HG02885 (cell line): ENCODE results near the gene RFTN2.
"Not testable (repeated sequence)": the region's sequence is repeated elsewhere in the genome, so short reads cannot be mapped to it uniquely, and the experiment has no call there.

Experiments used
- ATAC-seq: cut with Tn5 transposase; IDR thresholded peaks from one replicate; pipeline ENCODE4 v1.9.1; 2021; ENCODE audit warnings: mild to moderate bottlenecking; ENCODE audit not compliant: unreplicated experiment, poor library complexity

RFTN2 gene, protein sequence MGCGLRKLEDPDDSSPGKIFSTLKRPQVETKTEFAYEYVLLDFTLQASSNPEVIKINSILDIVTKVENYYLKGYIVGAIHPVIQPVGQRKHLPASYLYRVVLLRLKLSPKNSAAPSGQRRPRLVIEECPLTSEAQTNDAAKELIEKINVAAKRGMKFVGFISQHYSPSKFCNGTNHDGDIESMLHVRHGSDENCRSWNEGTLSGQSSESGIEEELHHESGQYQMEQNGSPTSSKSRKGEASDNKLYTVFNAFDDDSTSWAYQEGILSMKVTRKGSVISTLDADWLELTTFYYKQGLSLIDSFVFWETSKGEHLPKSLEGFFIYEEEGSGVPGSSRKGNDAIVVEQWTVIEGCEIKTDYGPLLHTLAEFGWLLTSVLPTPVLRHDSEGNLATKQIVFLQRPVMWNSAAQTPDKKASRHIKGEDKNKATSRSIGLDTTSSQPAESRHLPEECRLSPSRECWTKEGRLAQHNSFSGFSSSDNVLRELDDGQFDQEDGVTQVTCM

DNA sequence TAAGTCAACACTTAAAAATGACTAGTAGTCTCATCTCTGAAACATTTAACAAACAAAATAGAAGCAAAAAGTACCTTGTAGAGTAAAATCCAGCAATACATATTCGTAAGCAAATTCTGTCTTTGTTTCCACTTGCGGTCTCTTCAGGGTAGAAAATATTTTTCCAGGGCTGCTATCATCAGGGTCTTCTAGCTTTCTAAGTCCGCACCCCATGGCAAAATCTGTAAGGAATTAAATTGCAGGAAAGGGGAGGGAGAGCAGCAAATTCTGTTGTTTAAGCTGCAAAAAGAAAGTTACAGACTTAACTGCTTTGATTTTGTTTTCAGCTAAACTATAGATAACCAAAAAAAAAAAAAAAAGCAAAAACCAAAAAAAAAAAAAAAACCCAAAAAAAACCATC, at the start of gene RFTN2:
Gene RFTN2, minus strand, starts transcription at position 342 of the 400 bp plus-strand sequence. Its CDS starts 129 bp downstream, at position 213.
- ATAC-seq, result no peak

DNA sequence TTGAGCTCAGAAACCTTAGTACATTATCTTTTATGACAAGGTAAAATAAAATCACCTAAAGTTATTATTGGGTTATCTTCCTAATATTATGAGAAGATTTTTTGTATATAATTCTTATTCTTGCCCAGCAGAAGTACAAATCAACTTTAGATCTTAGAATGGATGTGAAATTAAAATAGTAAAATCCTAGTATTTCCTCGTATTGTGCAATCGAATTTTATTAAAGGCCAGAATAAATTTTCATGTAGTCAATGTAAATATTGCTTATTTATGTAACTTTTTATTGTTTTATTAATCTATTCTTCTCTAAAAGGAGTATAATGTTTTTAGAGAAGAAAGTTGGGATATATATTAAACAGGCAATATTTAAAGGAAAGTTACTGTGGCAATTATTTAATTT, 42.5 kb upstream of the RFTN2 start:
- no peak for ATAC-seq

DNA sequence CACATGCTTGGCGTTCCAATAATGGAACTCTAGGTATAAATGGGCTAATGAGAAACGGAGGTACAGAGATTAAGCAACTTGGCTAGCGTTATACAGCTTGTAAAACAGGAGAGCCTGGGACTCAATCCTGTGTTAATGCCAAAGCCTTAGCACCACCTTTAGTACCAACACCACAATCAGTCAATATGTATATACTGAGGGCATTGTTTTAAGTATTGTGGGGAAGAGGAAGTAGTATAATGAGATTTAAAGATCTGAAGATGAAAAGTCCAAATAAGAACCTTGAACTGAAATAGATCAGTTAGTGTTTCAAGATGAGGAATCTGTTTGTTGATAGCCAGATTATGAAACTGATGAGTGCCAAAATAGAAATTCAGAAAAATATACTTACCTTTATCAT, 37.9 kb upstream of the RFTN2 start:
- no peak for ATAC-seq

GRCh38 chr2:197711578-197711977, 36.2 kb upstream of the RFTN2 start:
- no peak for ATAC-seq

DNA sequence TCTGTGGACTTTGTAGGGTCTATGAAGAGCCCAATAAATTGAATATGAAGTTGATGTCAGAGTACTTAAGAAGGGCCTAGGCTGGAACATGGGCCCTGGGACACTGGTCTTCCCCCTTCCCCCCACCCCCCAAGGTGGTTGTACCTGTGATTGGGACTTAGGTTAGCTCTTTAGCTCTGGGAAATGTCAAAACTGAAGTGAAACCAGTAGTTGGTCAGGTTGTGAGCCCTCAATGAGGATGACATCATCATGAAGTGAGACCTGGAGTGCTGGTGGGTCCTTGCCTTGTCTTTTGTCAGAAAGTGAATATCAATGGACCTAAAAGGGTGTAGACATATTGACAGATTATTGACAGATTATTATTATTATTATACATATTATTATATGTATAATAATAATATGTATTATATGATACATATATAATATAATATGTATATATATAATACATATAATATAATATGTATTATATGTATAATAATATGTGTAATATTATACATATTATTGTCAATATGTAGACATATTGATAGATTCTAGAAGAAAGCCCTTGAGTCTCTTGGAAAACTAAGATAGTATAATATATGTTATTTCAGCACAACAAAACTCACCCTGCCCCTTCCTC, 35.1 kb upstream of the RFTN2 start:
- ATAC-seq, result peak; percentile 84

DNA sequence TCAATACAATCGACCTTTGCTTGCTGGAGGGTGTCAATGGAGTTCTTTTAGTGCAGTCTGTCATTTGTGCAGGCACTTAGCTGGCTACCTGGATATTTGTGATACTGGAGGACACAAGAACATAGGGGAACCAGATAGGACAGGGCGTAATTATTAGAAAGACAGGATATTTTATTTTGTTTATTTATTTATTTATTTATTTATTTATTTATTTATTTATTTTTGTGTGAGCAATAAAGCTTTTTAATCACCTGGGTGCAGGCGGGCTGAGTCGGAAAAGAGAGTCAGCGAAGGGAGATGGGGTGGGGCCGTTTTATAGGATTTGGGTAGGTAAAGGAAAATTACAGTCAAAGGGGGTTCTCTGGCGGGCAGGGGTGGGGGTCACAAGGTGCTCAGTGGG, 33.8 kb upstream of the RFTN2 start:
- not testable (repeated sequence) for ATAC-seq

DNA sequence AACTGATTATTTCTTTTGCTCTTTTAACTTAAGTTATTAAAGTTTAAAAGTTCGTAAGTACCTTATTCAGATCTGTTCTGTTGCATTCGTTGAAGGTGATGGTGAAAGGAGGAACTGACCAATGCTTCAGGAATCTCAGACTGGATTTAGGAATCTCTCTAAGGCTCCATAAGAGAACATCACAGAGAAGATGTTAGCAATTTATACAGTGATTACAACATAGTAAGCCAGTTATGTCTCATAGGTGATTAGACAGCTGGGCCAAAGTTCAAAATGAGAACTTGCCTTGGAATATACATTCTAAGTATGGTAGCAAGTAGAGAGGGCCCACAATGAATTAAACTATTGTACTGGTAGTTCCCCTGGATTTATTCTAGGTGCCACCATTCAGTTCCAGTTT, 32.9 kb upstream of the RFTN2 start:
- ATAC-seq, result no peak

GRCh38 chr2:197707316-197708213, 32.2 kb upstream of the RFTN2 start:
- ATAC-seq, result no peak

GRCh38 chr2:197706839-197707207, 31.4 kb upstream of the RFTN2 start:
- ATAC-seq, result no peak

DNA sequence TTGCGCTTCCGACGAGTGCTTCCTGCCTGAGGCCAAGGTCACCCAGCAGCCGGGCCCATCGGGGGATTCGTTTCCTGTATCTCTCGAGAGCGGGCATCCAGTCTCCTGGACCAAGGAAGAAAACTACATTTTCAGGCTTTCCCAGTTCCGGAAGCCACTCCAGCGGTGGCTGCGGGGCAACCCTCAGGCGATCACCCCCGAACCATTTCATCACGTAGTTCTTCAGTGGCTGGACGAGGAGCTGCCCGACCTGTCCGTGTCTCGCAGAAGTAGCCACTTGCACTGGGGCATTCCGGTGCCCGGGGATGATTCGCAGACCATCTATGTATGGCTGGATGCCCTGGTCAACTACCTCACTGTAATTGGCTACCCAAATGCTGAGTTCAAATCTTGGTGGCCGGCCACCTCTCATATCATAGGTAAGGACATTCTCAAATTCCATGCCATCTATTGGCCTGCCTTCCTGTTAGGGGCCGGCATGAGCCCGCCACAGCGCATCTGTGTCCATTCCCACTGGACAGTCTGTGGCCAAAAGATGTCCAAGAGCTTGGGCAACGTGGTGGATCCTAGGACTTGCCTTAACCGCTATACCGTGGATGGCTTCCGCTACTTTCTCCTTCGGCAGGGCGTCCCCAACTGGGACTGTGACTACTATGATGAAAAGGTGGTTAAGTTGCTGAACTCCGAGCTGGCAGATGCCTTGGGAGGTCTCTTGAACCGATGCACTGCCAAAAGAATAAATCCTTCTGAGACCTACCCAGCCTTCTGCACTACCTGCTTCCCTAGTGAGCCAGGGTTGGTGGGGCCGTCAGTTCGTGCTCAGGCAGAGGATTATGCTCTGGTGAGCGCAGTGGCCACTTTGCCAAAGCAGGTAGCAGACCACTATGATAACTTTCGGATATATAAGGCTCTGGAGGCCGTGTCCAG, 30.8 kb upstream of the RFTN2 start:
- no peak for ATAC-seq

DNA sequence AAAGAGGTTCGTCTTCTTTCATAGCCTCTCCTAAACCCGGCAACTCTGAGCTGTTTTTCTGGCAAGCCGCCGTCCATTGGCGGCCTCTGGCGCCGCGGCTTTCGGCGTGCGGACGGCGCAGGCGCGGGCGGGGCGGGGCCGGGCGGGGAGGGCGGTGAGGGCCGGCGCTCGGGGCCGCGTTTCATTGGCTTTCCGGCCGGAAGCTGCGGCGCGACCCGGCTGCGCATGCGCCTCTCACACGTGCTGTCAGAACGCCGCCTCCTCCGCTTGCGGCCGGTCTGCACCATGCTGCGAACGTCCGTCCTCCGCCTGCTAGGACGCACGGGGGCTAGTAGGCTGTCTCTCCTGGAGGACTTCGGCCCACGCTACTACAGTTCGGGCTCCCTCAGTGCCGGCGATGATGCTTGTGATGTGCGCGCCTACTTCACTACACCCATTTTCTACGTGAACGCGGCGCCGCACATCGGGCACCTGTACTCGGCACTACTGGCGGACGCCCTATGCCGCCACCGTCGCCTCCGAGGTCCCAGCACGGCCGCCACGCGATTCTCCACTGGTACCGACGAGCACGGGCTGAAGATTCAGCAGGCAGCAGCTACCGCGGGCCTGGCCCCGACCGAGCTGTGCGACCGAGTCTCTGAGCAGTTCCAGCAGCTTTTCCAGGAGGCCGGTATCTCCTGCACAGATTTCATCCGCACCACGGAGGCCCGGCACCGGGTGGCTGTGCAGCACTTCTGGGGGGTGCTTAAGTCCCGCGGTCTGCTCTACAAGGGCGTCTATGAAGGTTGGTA, 29.9 kb upstream of the RFTN2 start, which contains the start of gene MARS2:
Gene MARS2, plus strand, starts transcription at position 249 of the 791 bp plus-strand sequence. Its CDS starts 37 bp downstream, at position 286.
- peak; percentile 83 for ATAC-seq

DNA sequence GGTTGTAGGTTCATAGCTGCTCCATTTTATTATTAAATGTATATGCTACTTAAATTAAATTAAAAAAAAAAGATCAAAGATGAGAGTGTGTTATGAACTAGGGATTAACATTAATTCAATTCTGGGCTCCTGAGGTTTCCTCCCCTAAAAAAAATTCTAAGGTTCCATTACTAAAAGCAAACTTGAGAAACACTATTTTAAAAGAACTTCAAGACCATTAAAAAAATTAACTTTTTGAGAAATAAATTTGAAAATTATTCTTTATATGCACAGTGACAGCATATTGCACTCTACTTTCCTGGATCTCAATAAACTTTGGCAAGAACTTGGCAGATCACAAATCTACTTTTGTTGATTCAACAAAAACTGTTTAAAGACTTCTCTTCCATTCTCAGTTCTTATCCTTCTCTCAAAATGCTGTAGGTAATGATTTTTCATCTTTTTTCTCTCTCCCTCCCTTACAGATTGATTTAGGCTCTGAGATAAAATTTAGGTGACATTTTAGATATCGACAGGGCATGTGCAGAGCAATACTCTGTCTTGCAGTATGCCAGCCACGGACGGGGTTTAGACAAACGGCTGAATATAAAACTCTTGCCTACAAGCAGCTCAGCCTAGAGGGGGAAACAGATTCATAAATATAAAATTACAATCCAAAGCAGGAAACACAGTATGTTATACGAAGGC, 29.2 kb upstream of the RFTN2 start:
- ATAC-seq, result peak; percentile 40

GRCh38 chr2:197700960-197701359, 25.6 kb upstream of the RFTN2 start:
- no peak for ATAC-seq

GRCh38 chr2:197699724-197700123, 24.3 kb upstream of the RFTN2 start:
- ATAC-seq, result not testable (repeated sequence)

- not testable (repeated sequence) for ATAC-seq
Observed at GRCh38 chr2:197696571-197696970, 21.2 kb upstream of the RFTN2 start.

GRCh38 chr2:197695971-197696370, 20.6 kb upstream of the RFTN2 start:
- not testable (repeated sequence) for ATAC-seq

DNA sequence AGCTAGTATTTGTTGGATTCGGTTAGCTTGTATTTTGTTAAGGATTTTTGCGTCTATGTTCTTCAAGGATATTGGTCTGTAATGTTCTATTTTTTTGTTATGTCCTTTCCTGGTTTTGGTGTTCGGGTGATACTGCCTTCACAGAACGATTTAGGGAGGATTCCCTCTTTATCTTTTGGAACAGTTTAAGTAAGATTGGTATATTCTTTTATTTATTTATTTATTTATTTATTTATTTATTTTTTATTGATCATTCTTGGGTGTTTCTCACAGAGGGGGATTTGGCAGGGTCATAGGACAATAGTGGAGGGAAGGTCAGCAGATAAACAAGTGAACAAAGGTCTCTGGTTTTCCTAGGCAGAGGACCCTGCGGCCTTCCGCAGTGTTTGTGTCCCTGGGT, 19.8 kb upstream of the RFTN2 start:
- not testable (repeated sequence) for ATAC-seq

DNA sequence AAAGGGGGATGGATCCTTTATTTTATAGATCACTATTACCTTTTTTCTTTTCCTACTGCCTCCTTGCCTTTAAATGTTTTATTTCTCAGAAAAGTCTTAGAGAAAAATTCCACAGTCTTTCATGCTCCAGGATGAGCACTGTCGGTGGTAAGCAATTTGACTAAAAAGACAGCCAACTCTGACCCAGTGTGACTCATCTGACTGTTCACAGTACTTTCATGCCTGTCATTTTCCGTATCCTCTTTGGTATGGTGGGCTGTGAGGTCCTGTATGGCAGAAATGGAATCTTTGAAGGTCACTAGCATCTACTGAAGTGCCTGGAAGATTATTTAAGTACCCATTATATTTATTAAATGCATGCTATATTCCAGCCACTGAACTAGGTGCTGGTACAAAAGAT, 2.1 kb upstream of the RFTN2 start:
- ATAC-seq, result no peak
